Thyroid gland (tissue), 4 donors: ENCODE measurements around the gene ARHGAP10. TPM values are rescaled to one million over a fixed set of nuclear protein-coding genes. Genes with fewer than 3 reads are reported as not detected.
A peak's percentile ranks its signal among the peaks of the same experiment; 100 is the strongest.

Experiments used
- DNase-seq, 2 donors: peaks; one replicate each; pipeline ENCODE4 v3.0.0-alpha.2; 2019
- H3K27ac ChIP-seq, 3 donors: fragments of 200-600 bp; sonication (generic); 1 replicate in 2 of 3; 2 replicates in 1 of 3; pipeline ENCODE4 v1.5.1; 2016 to 2019; ENCODE audit warnings: mild to moderate bottlenecking in 1 of 3, moderate library complexity in 1 of 3
- H3K27me3 ChIP-seq: fragments of 200-600 bp; sonication (generic); one replicate; pipeline ENCODE4 v1.5.1; 2019
- H3K36me3 ChIP-seq, 2 donors: fragments of 200-600 bp; sonication (generic); one replicate each; pipeline ENCODE4 v1.5.1; 2016 to 2019
- H3K4me1 ChIP-seq, 2 donors: fragments of 200-600 bp; sonication (generic); one replicate each; pipeline ENCODE4 v1.5.1; 2017 to 2019
- H3K4me3 ChIP-seq, 3 donors: fragments of 200-600 bp; sonication (generic); replicated peaks in 1 of 3; 1 replicate in 2 of 3; 2 replicates in 1 of 3; pipeline ENCODE4 v1.5.1; 2016; ENCODE audit warnings: mild to moderate bottlenecking in 1 of 3
- H3K9me3 ChIP-seq: fragments of 200-600 bp; sonication (generic); one replicate; pipeline ENCODE4 v1.5.1; 2017
- POLR2A ChIP-seq, 2 donors: fragments of 450-650 bp; IDR thresholded peaks; one replicate each; pipeline ENCODE4 v1.6.1; 2017; ENCODE audit warnings: antibody characterized with exemption in 2 of 2, mild to moderate bottlenecking in 2 of 2, moderate library complexity in 1 of 2
- WGBS, 2 donors: methylation state at CpG; one replicate each; pipeline ENCODE4 v1.1.5; 2017; 5-methylcytosine and 5-hydroxymethylcytosine counted together
- intact Hi-C: fragments of 100-400 bp; cut with DNase I; formaldehyde crosslinking; loops from one replicate; pipeline ENCODE4 v1.15.1; 2023
- total RNA-seq, 4 donors: library from RNA; depleted of rRNA; stranded (reverse); fragments of >200 nt; gene quantifications; one replicate each; pipeline ENCODE4 v1.2.3, GENCODE V29; 2016
- TF ChIP-seq, protein P1 (sequence below), 6 experiments: fragments of 200-600 bp in 3 of 6; fragments of 450-650 bp in 3 of 6; sonication (generic) in 3 of 6; IDR thresholded peaks; one replicate each; pipeline ENCODE4 v1.5.1; 2016 to 2019; ENCODE audit warnings: antibody characterized with exemption in 6 of 6, mild to moderate bottlenecking in 2 of 6, inconsistent platforms in 1 of 6, moderate library complexity in 1 of 6

Gene ARHGAP10
- total RNA-seq, 4 donors from 2014 or later, result 39.5 to 78.4 (median 42.0) TPM

DNA sequence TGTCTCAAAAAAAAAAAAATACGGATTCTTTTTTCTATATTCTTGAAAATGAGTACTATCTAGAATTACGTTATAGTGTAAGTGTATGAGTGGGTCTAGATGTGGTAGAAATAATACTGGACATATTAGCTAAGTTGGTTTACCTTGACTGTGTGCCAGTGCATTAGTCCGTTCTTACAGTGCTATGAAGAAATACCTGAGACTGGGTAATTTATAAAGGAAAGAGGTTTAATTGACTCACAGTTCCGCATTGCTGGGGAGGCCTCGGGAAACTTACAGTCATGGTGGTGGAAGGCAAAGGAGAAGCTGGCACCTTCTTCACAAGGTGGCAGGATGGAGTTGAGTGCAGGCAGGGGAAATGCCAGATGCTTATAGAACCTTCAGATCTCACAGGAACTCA, 92.4 kb downstream of the ARHGAP10 start:
- 95 to 97% methylated on average over 5 of the region's 5 CpGs for WGBS, 2 donors
- TF ChIP-seq, protein P1, sequence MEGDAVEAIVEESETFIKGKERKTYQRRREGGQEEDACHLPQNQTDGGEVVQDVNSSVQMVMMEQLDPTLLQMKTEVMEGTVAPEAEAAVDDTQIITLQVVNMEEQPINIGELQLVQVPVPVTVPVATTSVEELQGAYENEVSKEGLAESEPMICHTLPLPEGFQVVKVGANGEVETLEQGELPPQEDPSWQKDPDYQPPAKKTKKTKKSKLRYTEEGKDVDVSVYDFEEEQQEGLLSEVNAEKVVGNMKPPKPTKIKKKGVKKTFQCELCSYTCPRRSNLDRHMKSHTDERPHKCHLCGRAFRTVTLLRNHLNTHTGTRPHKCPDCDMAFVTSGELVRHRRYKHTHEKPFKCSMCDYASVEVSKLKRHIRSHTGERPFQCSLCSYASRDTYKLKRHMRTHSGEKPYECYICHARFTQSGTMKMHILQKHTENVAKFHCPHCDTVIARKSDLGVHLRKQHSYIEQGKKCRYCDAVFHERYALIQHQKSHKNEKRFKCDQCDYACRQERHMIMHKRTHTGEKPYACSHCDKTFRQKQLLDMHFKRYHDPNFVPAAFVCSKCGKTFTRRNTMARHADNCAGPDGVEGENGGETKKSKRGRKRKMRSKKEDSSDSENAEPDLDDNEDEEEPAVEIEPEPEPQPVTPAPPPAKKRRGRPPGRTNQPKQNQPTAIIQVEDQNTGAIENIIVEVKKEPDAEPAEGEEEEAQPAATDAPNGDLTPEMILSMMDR (IDR thresholded peaks at IDR 0.05), result no peak
- TF ChIP-seq POLR2A (IDR thresholded peaks at IDR 0.05), result no peak
- Histone ChIP-seq H3K27me3 (no peaks in the 10 kb centered on the region), H3K4me1 (peaks cover 19 to 39% of the 10 kb centered on the region in 2 donors), H3K27ac (no peak overlapping the region), H3K9me3 (no peaks in the 10 kb centered on the region), H3K36me3 (no peaks in the 10 kb centered on the region), H3K4me3 (no peak overlapping the region)
- no peak for DNase-seq
- intact Hi-C loops, result no loop called here

DNA sequence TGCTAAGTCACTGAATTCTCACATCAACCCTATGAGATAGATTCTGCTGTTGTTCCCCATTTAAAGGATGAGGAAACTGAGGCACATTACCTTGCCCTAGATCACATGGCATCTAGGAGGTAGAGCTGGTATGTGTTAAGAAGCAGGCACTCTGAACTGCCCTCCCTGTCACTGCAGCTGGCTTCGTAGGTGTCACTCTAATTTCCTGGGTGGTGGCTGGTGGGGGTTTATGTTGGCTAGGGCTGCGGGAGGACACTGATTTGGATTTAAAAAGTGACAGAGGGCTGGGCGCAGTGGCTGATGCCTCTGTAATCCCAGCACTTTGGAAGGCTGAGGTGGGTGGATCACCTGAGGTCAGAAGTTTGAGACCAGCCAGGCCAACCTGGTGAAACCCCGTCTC, 93.0 kb downstream of the ARHGAP10 start:
- no peaks in the 10 kb centered on the region for H3K36me3 ChIP-seq
- DNase-seq, result no peak
- no peaks in the 10 kb centered on the region for H3K9me3 ChIP-seq
- no peak for TF ChIP-seq POLR2A (IDR thresholded peaks at IDR 0.05)
- TF ChIP-seq, protein P1 (IDR thresholded peaks at IDR 0.05), result no peak
- 96 to 98% methylated on average over 4 of the region's 4 CpGs for WGBS, 2 donors
- H3K27me3 ChIP-seq, result no peaks in the 10 kb centered on the region
- intact Hi-C loops, result no loop called here
- no peak overlapping the region for H3K27ac ChIP-seq
- no peak overlapping the region for H3K4me3 ChIP-seq
- H3K4me1 ChIP-seq, result peaks cover 23 to 45% of the 10 kb centered on the region in 2 donors

DNA sequence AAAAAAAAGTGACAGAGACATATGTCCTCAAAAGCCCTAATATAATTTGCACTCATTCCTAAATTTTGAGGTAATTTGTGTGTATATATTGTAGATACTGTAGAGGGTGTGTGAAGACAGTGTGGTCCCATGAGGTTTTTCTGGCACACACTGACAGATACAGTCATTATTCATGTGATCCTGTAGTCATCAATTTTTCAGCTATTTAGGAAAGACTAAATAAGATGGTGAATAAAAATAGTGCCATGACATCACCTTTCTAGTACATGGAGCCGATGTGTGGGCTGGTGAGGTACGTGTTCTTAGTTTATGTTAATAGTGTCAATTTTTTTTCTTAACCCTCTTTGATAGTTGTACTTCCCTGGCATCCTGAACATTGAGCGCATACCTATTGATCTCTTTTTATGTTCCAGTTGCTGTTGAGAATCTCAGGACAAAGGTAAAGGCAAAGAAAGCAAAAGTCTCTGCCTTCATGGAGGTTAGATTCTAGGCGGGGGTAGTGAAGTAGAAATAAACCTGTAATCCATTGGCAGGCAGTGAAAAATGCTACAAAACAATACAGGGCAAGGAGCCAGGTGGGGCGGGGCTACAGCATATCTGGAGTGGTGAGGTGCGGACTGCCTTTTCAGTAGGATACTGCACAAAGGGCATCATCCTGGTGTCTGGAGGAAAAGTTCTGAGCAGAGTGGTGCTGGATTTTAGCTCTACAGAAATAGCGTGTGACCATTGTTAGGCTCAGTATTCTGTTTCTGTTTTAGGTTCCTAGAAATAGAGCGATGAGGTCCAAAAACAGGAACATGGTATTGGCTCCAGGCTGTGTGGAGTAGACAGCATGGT, 93.8 kb downstream of the ARHGAP10 start:
- intact Hi-C loops, result no loop called here
- Histone ChIP-seq H3K36me3 (no peaks in the 10 kb centered on the region), H3K4me3 (no peak overlapping the region), H3K4me1 (peaks cover 29 to 53% of the 10 kb centered on the region in 2 donors), H3K27me3 (no peaks in the 10 kb centered on the region), H3K27ac (no peak overlapping the region), H3K9me3 (no peaks in the 10 kb centered on the region)
- TF ChIP-seq, protein P1 (IDR thresholded peaks at IDR 0.05), result no peak
- no peak for TF ChIP-seq POLR2A (IDR thresholded peaks at IDR 0.05)
- WGBS, 2 donors, result 80 to 81% methylated on average over 8 of the region's 8 CpGs
- peak; percentile 36 to 39 for DNase-seq

DNA sequence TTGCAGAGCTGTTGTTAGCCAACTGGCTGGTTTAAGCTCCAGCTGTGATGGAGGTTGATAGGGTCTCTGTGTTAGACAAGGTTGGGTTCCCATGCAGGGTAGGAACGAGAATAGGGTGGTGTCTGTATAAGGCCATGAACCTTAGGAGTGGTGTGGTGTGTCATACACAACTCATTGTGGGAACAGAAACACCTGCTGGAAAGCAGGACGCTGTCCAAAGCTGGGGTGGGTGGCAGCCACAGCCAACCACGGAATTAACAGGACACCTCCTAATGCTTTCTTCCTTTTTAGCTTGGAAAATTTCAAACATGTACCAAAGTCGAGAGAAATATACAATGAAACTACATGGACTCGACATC, 94.4 kb downstream of the ARHGAP10 start:
- H3K27me3 ChIP-seq, result no peaks in the 10 kb centered on the region
- H3K9me3 ChIP-seq, result no peaks in the 10 kb centered on the region
- intact Hi-C loops, result no loop called here
- peaks cover 26 to 54% of the 10 kb centered on the region in 2 donors for H3K4me1 ChIP-seq
- H3K4me3 ChIP-seq, result no peak overlapping the region
- no peak for DNase-seq
- 87 to 91% methylated on average over 5 of the region's 5 CpGs for WGBS, 2 donors
- no peak overlapping the region for H3K27ac ChIP-seq
- no peak for TF ChIP-seq POLR2A (IDR thresholded peaks at IDR 0.05)
- no peaks in the 10 kb centered on the region for H3K36me3 ChIP-seq

DNA sequence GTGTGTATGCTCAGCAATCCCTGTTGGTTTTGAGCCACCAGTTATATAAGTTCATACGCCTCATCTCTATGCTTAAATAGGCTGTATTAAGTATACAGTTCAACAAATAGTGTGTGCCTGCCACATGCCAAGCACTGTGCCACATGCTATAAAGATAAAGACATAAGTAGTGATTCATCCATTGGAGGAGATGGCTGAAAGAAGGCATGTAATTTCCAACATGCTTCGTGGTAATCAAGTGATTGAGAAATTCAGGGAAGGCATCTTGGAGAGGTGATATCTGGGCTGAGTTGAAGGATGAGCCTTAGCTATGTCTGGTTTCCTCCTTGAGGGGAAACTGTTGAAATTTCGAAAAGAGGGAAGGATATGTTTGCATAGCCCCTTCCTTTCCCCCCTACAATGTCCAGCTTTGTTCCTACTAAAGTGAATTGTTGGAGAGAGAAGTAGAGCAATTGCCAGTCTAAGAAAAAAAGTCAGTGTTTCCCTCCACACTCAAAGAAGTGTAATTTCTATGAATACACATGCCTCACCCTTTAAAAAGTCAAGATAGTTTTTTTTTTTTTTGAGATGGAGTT, 96.5 kb downstream of the ARHGAP10 start:
- WGBS, 2 donors, result 85 to 92% methylated on average over 3 of the region's 3 CpGs
- no peaks in the 10 kb centered on the region for H3K36me3 ChIP-seq
- intact Hi-C loops, result no loop called here
- DNase-seq, result no peak
- no peak overlapping the region for H3K4me3 ChIP-seq
- H3K4me1 ChIP-seq, result peaks cover 16 to 41% of the 10 kb centered on the region in 2 donors
- no peaks in the 10 kb centered on the region for H3K27me3 ChIP-seq
- TF ChIP-seq POLR2A (IDR thresholded peaks at IDR 0.05), result no peak
- TF ChIP-seq, protein P1 (IDR thresholded peaks at IDR 0.05), result no peak
- no peaks in the 10 kb centered on the region for H3K9me3 ChIP-seq
- H3K27ac ChIP-seq, result peak overlapping the region; percentile 83 to 85 (median 84)
